ENCODE measurements around the gene SMIM33. TPM values are rescaled to one million over a fixed set of nuclear protein-coding genes. Genes with fewer than 3 reads are reported as not detected.
"Not testable (repeated sequence)": the region's sequence is repeated elsewhere in the genome, so short reads cannot be mapped to it uniquely, and the experiment has no call there.

Gene SMIM33
- not detected in 2 replicates for total RNA-seq (2014; rRNA removed; shearing (Covaris generic))

DNA sequence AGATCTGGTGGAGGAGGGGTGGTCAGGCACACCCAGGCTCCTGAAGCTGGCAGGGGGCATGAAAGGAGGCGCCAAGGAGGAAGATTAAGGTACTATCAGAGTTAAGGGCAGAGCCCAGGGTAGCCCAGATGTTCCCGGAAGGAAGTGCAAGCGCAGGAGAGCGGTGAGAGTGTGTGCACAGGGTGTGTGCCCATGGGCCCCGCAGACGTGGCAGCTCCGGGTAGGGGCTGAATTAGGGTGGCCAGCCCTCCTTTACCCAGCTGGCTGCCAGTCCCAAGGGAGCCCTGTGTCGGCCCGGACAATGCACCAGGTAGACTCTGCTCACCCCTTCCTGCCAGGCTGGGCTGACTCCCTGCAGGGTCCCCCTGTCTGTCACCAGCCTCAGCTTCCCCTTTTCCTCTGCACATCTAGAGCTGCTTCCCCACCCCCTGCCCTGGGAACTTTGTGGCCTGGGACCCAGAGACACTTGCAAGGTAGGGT, at the start of gene SMIM33:
SMIM33 (plus strand) TSS at position 184 of the 480 bp plus-strand sequence; CDS start at position 302, 118 bp downstream.
- in situ Hi-C loops (cut with HindIII; ENCODE audit: low sequenced_read_pairs): no loop called here
- DNase-seq (ENCODE audit: low spot score): no peak

DNA sequence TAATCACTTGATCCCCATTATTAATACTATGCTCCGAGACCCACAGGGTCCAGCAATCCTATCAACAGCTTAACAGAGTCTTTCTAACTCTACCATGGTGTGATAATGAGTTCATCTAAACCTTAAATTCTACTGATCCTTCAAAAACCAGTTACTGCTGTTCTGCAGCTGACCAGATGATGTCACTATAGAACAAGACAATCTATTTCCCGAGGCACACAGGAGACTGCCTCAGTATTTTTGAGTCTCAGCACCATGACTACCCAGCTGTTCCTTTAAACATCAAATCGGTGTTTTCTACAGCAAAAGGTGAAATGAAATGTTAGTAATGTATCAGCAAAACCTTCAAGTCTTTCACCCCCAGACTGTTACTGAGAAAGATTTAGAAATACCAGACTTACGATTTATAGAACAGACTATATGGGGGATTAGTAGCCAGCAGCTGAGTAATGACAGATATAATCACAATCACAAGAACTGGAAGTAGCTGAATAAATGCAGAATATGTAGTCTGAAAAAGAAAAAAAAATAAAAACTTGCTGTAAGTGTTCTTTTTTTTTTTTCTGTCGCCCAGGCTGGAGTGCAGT, 48.4 kb upstream of the SMIM33 start:
- in situ Hi-C loops (cut with HindIII; ENCODE audit: low sequenced_read_pairs): no loop called here

DNA sequence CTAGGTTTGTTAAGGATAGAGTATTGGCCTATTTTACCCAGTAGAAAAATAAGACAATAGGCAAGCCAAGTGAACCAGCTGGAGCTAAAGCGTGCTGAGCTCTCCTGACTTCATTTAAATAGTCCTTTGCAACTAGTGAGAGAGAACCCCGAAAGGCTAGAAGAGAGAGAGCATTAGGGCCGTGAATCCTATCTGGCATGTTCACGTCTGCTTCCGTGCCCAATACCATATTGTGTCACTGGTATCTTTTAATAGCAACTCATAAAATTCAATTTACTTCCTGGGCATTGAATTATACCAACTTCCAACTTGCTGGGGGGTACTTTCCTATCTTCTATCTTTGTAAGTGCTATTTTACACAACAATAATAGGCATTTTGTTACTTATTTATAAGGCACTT, 45.3 kb upstream of the SMIM33 start:
- in situ Hi-C loops (cut with HindIII; ENCODE audit: low sequenced_read_pairs): no loop called here
- no peak for DNase-seq (ENCODE audit: low spot score)

More for the DNA sequence above, 48.4 kb upstream of the SMIM33 start:
- peak; percentile 78 for DNase-seq (ENCODE audit: low spot score)

DNA sequence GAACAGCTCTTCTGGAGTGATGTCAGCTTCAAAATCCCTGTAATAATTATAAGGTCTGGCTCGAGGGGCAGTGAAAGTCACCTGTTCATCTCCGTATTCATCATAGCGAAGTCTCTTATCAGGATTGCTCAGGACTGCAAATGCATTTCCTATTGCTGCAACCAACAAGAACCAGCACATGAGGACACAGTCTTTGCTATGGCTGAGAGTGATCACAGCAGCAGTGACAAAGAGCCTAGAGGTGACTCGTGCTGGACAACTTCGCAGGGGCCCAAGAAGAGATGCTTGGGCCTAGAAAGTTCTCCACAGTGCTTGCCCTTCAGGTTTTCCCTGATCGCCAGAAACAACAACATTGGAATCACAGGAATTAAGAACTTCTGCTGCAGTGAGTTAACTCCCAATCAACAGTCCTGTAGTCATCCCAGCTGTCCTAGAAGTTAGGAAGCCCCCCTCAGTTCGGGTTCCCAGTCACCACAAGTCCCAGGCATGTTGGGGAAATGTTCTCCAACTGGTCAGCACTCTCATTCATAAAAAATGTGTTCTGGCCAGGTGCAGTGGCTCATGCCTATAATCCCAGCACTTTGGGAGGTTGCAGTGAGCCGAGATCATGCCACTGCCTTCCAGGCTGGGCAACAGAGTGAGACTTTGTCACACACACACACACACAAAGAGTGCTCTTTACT, 44.5 kb upstream of the SMIM33 start:
- in situ Hi-C loops (cut with HindIII; ENCODE audit: low sequenced_read_pairs): no loop called here
- no peak for DNase-seq (ENCODE audit: low spot score)

DNA sequence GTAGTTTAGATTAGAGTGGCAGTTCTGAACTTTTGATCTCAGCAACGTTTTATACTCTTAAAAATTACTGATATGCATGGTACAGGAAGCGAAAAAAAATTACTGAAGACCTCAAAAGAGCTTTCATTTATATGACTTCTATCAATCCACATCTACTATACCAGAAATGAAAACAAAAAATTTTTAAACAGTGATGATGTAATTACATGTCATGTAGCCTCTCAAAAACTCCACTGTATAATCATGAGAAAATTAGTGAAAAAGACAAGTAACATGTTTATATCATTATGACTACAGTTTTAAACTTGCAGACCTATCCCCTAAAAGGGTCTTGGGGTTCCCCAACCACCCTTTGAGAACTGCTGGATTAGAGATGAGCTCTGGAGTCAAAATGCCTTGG, 40.8 kb upstream of the SMIM33 start:
- in situ Hi-C loops (cut with HindIII; ENCODE audit: low sequenced_read_pairs): no loop called here
- no peak for DNase-seq (ENCODE audit: low spot score)

DNA sequence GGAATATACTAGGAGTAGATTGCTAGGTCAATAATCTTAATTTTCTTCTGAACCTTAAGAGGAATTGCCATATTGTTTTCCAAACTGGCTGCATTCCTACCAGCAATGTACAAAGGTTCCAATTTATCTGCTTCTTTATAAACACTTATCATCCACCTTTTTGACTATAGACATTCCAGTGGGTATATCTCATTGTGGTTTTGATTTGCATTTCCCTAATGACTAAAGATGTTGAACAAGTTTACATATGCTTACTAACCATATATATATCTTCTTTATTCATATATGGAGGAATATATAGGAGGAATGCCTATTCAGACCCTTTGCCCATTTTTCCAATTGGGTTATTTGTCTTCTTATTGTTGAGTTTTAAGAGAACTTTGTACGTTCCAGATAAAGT, 39.1 kb upstream of the SMIM33 start:
- no peak for DNase-seq (ENCODE audit: low spot score)
- in situ Hi-C loops (cut with HindIII; ENCODE audit: low sequenced_read_pairs): no loop called here

DNA sequence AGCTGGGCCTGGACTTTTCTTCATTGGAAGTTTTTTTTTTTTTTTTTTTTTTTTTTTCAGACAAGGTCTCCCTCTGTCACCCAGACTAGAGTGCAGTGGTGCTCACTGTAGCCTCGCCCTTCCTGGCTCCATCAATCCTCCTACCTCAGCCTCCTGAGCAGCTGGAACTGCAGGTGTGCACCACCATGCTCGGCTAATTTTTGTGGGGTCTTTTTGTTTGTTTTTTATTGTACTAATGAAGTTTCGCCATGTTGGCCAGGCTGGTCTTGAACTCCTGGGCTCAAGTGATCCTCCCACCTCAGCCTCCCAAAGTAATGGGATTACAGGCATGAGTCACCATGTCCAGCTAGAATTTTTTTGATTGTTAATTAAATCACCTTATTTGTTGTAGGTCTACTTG, 35.1 kb upstream of the SMIM33 start:
- in situ Hi-C loops (cut with HindIII; ENCODE audit: low sequenced_read_pairs): no loop called here

DNA sequence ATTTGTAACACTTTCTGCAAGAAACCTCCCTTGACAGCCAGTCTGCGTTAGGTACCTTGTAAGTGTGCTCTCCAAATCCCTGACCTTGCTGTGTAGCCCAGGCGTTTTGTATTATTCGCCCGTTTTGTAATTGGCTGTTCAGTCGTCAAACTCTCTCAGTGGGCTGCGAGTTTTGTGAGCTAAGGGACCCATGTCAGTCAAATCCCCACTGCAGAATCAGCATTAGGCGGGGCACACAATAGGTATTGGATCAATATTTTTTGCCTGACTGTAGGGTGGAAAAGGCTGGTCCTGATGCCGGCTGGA, 32.1 kb upstream of the SMIM33 start:
- in situ Hi-C loops (cut with HindIII; ENCODE audit: low sequenced_read_pairs): no loop called here
- DNase-seq (ENCODE audit: low spot score): peak; percentile 41

More for the DNA sequence above, 35.1 kb upstream of the SMIM33 start:
- DNase-seq (ENCODE audit: low spot score): no peak

DNA sequence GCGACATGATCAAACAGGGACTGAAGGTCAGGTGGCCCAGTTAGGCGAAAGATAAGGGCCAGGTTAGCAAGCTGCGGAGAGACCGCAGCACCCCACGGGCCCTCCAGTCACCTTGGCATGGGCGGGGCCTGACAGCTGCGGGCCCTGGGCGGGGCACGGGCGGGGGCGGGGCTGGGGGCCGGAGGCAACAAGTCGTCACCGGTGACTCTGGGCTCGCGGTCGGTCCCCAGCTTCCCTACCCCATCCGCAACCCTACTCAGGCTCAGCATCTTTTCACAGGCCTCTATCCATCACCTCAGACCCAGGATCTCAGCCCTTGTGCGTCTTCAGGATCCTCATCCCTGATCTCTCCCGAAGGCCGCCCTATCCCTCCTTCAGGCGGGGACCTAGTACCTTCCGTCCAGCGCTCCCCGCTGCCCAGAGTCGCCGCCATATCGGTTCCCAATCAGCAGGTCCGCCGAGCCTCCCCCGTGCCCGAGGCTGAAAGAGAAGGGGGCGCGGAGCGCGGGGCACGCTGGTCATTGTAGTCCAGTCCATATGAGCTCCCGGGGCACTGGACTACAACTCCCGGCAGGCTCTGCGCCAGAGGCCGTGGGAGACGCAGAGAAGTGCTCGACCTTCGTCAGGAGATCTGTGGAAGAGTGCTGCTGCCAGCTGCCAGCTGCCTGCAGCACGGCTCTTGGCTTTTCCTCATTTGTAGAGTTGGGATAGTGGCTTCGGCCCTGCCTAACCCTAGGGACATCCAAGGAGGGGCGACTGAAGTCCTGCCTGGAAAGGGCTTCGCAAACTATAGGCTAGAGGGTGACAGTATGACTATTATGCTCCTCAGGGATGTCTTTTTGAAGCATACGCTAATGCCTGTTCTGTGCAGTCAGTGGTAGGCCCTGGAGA, 31.5 kb upstream of the SMIM33 start, which contains the start of gene DNAJC18:
DNAJC18 (minus strand) TSS at position 513 of the 891 bp plus-strand sequence; CDS start at position 433, 80 bp downstream.
- DNase-seq (ENCODE audit: low spot score): peak; percentile 96
- in situ Hi-C loops (cut with HindIII; ENCODE audit: low sequenced_read_pairs): no loop called here

DNA sequence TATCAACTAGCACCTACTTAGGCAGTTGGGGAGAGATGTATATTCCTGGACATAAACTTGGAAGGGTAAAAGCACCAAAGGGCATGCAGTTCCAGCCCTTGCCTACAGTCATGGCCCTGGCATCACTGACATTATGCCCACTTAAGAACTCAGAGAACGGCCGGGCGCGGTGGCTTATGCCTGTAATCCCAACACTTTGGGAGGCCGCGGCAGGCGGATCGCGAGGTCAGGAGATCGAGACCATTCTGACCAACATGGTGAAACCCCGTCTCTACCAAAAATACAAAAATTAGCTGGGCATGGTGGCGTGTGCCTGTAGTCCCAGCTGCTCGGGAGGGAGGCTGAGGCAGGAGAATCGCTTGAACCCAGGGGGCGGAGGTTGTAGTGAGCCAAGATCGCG, 30.4 kb upstream of the SMIM33 start:
- in situ Hi-C loops (cut with HindIII; ENCODE audit: low sequenced_read_pairs): not testable (repeated sequence)

DNA sequence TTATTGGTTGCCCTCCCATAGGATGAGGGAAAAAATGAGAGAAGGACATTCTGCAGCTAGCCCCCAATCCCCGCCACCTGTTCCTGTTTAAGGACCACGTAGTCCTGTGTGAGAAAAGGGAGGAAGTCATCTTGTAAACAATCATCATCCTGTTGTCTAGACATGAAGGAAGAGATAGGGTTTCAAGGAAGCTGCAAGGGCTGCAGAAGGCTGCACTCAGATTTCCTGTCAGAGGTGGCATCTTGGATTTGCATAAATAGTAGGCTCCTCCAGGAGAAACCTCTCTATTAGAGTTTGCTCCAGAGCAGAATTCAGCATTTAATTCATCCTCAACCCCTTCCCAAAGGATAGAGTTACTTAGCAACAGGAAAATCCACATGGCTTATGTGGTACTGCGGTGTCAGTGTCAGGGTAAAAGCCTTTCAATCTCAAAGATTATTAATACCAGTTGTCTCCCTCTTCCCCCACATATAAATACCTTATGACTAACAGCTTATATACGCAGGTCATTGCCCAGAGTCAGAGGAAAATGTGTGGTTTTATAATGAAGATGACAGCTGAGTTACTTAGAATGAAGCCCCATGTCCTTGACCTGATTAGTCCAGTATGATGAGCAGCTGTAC, 26.9 kb upstream of the SMIM33 start:
- DNase-seq (ENCODE audit: low spot score): no peak
- in situ Hi-C loops (cut with HindIII; ENCODE audit: low sequenced_read_pairs): no loop called here

More for the DNA sequence above, 30.4 kb upstream of the SMIM33 start:
- DNase-seq (ENCODE audit: low spot score): not testable (repeated sequence)

DNA sequence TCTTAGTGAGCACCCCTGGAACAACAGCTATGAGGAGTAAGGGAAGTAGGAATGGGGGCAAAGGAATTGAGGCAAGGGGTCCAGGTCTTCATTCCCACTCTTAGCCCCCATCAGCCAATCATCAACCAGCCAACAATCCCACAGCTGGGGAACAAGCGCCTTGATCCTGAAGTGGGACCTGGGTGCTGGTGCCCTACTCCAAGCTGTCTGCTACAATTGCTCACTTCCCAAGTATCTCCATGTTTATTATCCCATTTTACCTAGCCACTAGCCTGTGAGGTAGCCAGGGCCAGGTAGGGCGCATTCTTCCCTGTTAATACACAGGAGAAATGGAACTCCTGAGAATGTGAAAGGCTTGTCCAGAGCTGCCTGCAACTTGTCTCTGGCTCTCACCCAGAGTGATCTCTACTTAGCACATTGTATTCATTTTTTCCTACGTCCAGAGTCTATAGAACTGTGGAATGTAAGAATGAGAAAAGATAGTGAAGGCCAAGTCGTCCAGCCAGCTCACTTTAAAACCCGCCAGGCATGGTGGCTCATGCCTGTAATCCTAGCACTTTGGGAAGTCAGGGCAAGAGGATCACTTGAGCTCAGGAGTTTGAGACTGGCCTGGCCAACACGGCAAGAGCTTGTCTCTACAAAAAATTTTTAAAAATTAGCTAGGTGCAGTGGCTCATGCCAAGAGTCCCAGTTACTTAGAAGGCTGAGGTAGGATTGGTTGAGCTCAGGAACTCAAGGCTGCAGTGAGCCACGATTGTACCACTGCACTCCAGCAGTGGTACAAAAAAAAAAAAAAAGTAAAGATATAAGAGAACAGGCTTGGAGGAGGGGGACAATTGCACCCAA, 25.3 kb upstream of the SMIM33 start:
- DNase-seq (ENCODE audit: low spot score): no peak
- in situ Hi-C loops (cut with HindIII; ENCODE audit: low sequenced_read_pairs): no loop called here

DNA sequence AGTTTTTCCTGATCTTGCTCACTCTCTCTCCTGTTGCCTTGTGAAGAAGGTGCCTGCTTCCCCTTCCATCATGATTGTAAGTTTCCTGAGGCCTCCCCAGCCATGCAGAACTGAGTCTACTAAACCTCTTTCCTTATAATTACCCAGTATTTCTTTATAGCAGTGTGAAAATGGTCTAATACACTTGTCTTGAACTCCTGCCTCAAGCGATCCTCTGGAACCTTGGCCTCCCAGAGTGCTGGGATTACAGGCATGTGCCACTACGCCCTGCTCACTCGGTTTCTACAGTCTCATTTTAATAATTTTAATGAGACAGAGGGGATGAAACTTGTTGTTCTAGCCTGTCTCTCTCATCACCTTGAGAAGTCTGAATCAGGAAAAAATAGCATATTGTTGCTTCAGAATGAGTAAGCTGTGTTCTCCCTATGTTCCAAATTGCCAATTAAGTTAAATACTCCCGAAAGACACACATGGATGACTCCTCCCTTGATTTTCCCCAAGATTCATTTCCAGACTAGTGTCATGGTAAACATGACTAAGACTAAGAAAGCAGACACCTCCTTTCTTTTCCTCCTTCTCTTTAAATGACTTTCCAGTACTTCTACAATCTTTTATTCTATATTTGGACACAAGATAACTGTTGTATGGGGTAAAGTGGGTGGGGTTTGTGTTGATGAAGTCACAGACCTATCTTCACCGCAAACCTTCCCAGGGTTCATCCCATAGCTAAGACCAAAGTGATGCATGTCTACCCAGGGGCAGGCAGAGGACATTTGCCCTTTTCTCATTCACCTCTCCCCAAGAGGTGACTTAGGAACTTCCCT, 23.6 kb upstream of the SMIM33 start:
- in situ Hi-C loops (cut with HindIII; ENCODE audit: low sequenced_read_pairs): no loop called here

DNA sequence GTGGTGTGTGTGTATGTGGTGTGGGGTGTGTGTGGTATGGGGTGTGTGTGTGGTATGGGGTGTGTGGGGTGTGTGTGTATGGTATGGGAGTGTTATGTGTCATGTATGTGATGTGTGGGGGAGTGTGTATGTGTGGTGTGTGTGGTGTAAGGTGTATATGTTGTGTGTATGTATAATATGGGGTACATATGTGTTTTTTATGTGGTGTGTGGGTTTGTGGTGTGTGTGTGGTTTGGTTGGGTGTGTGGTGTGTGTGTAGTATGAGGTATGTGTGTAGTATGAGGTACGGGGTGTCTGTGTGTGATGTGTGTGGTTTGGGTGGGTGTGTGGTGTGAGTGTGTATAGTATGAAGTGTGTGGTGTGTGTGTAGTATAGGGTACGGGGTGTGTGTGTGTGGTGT, 19.6 kb upstream of the SMIM33 start:
- in situ Hi-C loops (cut with HindIII; ENCODE audit: low sequenced_read_pairs): no loop called here

More for the DNA sequence above, 23.6 kb upstream of the SMIM33 start:
- DNase-seq (ENCODE audit: low spot score): no peak

DNA sequence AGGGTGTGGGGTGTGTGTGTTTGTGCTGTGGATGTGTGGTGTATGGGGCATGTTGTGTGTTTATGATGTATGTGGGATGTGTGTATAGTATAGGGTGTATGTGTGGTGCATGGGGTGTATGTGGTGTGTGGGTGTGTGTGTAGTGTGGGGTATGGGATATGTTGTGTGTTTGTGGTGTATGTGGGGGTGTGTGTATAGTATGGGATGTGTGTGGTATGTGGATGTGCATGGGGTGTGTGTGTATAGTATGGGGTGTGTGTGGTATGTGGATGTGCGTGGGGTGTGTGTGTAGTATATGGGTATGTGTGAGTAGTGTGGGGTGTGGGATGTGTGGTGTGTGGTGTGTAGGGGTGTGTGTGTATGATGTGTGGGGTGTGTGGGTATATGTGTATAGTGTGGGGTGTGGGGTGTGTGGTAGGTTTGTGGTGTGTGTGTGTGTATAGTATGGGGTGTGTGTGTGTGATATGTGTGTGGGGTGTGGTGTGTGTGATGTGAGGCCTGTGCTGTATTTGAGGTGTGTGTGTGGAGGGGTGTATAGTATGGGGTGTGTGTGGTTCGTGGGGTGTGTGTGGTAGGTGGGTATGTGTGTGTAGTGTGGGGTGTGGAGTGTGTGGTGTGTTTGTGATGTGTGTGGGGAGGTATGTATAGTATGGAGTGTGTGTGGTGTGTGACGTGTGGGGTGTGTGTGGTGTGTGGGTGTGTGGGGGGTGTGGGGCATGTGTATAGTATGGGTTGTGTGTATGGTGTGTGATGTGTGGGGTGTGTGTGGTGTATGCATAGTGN, 18.7 kb upstream of the SMIM33 start:
- in situ Hi-C loops (cut with HindIII; ENCODE audit: low sequenced_read_pairs): no loop called here
- no peak for DNase-seq (ENCODE audit: low spot score)

More for the DNA sequence above, 19.6 kb upstream of the SMIM33 start:
- DNase-seq (ENCODE audit: low spot score): no peak

DNA sequence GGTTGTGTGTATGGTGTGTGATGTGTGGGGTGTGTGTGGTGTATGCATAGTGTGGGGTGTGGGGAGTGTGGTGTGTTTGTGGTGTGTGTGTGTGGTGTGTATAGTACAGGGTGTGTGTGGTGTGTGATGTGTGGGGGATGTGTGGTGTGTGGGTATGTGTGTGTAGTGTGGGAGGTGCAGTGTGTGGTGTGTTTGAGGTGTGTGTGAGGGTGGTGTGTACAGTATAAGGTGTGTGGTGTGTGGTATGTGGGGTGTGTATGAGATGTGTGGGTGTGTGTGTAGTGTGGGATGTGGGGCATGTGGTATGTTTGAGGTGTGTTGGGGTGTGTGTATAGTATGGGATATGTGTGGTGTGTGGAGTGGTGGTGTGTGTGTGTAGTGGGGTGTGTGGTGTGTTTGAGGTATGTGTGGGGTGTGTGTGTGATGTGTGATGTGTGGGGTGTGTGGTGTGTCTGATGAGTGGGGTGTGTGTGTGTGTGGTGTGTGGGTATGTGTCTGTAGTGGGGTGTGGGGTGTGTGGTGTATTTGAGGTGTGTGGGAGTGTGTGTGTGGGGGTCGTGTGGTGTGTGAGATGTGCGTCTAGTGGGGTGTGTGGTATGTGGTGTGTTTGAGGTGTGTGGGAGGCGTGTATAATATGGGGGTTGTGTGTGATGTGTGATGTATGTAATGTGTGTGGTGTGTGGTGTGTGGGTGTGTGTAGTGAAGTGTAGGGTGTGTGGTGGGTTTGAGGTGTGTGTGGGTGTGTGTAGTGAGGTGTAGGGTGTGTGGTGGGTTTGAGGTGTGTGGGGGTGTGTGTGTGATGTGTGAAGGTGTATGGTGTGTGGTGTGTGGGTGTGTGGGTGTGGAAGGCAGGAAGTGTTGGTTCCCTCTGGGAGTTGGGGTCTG, 16.9 kb upstream of the SMIM33 start:
- in situ Hi-C loops (cut with HindIII; ENCODE audit: low sequenced_read_pairs): no loop called here
- no peak for DNase-seq (ENCODE audit: low spot score)
